22Rv1 (cell line): Measurements from ENCODE around the gene MAP2K7.

ENCODE experiments used
- ZFX ChIP-seq: fragments of 450-650 bp; IDR thresholded peaks from 2 replicates; pipeline ENCODE4 v1.6.1; 2017; ENCODE audit warnings: antibody characterized with exemption, borderline replicate concordance
- TF ChIP-seq, protein P1 (sequence below): fragments of 450-650 bp; IDR thresholded peaks from 2 replicates; pipeline ENCODE4 v1.5.1; 2017; ENCODE audit warnings: mild to moderate bottlenecking

GRCh38 chr19:7905268-7905667 is 1.6 kb downstream of the MAP2K7 start:
- TF ChIP-seq, protein P1, sequence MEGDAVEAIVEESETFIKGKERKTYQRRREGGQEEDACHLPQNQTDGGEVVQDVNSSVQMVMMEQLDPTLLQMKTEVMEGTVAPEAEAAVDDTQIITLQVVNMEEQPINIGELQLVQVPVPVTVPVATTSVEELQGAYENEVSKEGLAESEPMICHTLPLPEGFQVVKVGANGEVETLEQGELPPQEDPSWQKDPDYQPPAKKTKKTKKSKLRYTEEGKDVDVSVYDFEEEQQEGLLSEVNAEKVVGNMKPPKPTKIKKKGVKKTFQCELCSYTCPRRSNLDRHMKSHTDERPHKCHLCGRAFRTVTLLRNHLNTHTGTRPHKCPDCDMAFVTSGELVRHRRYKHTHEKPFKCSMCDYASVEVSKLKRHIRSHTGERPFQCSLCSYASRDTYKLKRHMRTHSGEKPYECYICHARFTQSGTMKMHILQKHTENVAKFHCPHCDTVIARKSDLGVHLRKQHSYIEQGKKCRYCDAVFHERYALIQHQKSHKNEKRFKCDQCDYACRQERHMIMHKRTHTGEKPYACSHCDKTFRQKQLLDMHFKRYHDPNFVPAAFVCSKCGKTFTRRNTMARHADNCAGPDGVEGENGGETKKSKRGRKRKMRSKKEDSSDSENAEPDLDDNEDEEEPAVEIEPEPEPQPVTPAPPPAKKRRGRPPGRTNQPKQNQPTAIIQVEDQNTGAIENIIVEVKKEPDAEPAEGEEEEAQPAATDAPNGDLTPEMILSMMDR, result no peak
- no peak for TF ChIP-seq ZFX
